Suppressor macrophage (primary cell): Measurements from ENCODE around the gene LRMDA.
A peak's percentile ranks its signal among the peaks of the same experiment; 100 is the strongest.
"Not testable (repeated sequence)": the region's sequence is repeated elsewhere in the genome, so short reads cannot be mapped to it uniquely, and the experiment has no call there.

ENCODE experiments used
- DNase-seq, 4 experiments: peaks; one replicate each; pipeline ENCODE4 v3.0.0-alpha.2; 2020 to 2022

Gene LRMDA

DNA sequence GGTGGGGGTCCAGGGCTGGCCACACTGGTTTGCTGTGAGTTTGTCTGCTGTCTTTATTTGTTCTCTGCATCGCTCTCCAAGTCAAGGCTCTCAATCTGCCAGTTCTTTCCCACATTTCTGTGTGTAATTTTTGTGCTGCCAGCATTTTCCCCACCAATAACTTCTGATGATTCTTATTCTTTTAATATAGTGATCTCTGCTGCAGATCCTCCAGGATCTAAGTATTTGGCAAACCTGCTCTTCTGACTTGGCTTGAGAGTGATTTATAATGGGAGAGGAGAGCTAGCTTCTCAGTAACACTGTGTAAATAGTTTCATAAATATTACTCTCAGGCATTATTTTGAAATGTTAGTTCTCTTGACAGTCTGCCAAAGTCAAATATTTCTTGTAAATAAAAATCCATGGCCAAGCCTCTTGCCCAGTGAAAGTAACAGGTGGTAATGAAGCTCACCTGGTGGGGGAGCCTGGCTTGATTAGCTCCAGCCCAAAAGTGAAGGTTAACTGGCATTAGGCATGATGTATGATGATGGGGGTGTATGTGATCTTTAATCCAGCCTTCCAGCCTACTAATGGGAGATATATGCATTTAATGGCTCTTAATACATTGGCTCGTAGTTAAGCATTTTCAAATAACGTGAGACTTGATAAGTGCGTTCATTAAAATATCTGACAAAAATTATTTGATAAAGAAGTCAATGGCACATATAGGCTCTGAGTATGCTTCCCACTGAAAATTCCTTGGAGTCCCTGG lies 1150.3 kb downstream of the LRMDA start:
- DNase-seq, result no peak

DNA sequence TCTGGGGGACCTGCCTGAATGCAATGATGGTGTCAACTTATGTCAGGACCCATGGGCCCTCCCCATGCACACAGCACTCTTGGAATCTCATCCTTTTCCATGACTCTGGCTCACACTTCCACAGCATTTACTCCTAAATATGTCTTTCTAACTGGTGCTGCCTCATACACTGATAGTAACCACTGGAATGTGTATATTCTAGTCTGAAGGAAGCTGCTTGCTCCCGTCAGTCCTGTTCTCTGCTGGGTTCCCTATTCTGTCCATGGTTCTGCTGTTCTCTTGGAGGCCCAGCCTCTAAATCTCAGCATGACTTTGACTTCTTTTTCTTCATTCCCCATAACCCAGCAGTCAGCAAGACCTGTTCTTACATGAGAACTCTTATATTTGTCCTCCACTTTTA lies 1151.1 kb downstream of the LRMDA start:
- DNase-seq, result no peak

DNA sequence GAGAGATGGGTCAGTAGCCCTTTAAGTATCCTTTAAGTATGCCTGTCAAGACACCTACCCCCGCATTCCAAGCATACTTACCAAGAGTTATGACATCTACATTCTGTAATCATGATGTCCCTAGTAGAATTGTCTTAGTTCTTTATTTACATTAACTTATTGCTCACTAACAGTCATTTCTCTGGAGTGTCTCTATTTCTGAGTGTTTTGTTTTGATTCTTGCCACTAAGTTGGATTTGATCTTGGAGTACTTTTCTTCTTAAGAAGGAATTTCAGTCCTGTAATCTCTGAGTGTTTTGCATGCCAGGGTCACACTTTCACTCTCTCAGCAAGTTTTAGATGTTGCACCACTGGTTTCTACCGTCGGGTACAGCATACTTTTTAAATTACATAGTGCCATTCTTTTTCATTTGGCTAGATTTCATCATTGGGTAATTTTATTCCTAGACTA lies 1152.3 kb downstream of the LRMDA start:
- peak in 1 of 4 experiments; percentile 1 for DNase-seq

DNA sequence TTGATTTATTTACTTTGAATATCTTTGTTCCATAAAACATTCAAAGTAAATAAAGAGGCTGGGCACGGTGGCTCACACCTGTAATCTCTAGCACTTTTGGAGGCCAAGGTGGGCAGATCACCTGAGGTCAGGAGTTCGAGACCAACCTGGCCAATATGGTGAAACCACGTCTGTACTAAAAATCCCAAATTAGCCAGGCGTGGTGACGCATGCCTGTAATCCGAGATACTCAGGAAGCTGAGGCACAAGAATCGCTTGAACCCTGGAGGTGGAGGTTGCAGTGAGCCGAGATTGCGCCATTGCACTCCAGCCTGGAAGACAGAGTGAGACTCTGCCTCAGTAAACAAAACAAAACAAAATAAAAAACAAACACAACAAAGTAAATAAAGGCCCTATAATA lies 1153.0 kb downstream of the LRMDA start:
- DNase-seq, result not testable (repeated sequence)
